HG03342 (cell line): ENCODE measurements around the gene NTRK1.

Experiments used
- ATAC-seq: cut with Tn5 transposase; IDR thresholded peaks from one replicate; pipeline ENCODE4 v1.9.1; 2021; ENCODE audit warnings: mild to moderate bottlenecking, moderate library complexity; ENCODE audit not compliant: unreplicated experiment

The NTRK1 gene

GRCh38 chr1:156895455-156895812 is 34.8 kb downstream of the NTRK1 start:
- ATAC-seq: no peak

GRCh38 chr1:156895927-156896326 is 35.3 kb downstream of the NTRK1 start:
- no peak for ATAC-seq

GRCh38 chr1:156896490-156897033 is 35.9 kb downstream of the NTRK1 start:
- ATAC-seq: no peak

GRCh38 chr1:156897078-156897825 is 36.6 kb downstream of the NTRK1 start:
- ATAC-seq: no peak

GRCh38 chr1:156898161-156898566 is 37.5 kb downstream of the NTRK1 start:
- no peak for ATAC-seq

GRCh38 chr1:156898971-156899664 is 38.5 kb downstream of the NTRK1 start:
- no peak for ATAC-seq

- ATAC-seq: no peak
Observed at GRCh38 chr1:156899956-156900718, 39.5 kb downstream of the NTRK1 start.

GRCh38 chr1:156900896-156901589 is 40.4 kb downstream of the NTRK1 start:
- ATAC-seq: no peak

GRCh38 chr1:156901590-156901900 is 40.9 kb downstream of the NTRK1 start:
- ATAC-seq: no peak

GRCh38 chr1:156901966-156902915 is 41.6 kb downstream of the NTRK1 start:
- ATAC-seq: no peak

- no peak for ATAC-seq
Observed at GRCh38 chr1:156903328-156904091, 42.8 kb downstream of the NTRK1 start.

- no peak for ATAC-seq
Observed at GRCh38 chr1:156904187-156904959, 43.7 kb downstream of the NTRK1 start.

- ATAC-seq: no peak
Observed at GRCh38 chr1:156905176-156905575, 44.5 kb downstream of the NTRK1 start.

- ATAC-seq: no peak
Observed at GRCh38 chr1:156905651-156906050, 45.0 kb downstream of the NTRK1 start.

- ATAC-seq: no peak
Observed at GRCh38 chr1:156906206-156906906, 45.7 kb downstream of the NTRK1 start.

- no peak for ATAC-seq
Observed at GRCh38 chr1:156908541-156908940, 47.9 kb downstream of the NTRK1 start.

GRCh38 chr1:156908955-156909354 is 48.3 kb downstream of the NTRK1 start:
- ATAC-seq: no peak

- no peak for ATAC-seq
Observed at GRCh38 chr1:156909671-156910070, 49.0 kb downstream of the NTRK1 start.
